Erythroblast (primary cell): Measurements from ENCODE around the gene COG7.

Source experiments
- GATA1 ChIP-seq: IDR thresholded peaks from 2 replicates; pipeline ENCODE4 v1.6.1; 2011; ENCODE audit warnings: low read depth, mild to moderate bottlenecking, control low read depth, low read length, moderate library complexity
- POLR2A ChIP-seq: IDR thresholded peaks from 2 replicates; pipeline ENCODE4 v1.6.1; 2011; ENCODE audit warnings: mild to moderate bottlenecking, low read length

DNA sequence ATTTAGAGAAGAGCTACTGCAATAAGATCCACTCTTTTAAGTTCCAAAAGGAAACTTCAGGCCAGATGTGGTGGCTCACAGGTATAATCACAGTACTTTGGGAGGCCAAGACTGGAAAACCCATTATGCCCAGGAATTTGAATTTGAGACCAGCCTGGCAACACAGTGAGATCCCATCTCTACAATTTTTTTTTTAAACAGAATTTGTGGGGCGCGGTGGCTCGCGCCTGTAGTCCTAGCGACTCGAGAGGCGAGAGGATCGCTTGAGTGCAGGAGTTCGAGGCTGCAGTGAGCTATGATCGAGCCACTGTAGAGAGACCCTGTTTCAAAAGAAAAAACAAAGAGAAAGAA, 793 bp downstream of the COG7 start:
- no peak for TF ChIP-seq POLR2A
- no peak for TF ChIP-seq GATA1
